Mesenchymal stem cell (in vitro differentiated cells and primary cell): ENCODE results near the gene HDAC4.
"Not testable (repeated sequence)": the region's sequence is repeated elsewhere in the genome, so short reads cannot be mapped to it uniquely, and the experiment has no call there.

ENCODE experiments used
- DNase-seq: peaks from one replicate; pipeline ENCODE4 v3.0.0-alpha.2; 2013
- H2AFZ ChIP-seq: one replicate; pipeline ENCODE4 v1.6.1; 2013; ENCODE audit warnings: low read depth, mild to moderate bottlenecking, control low read depth, inconsistent platforms, low read length, moderate library complexity
- H2AK5ac ChIP-seq: 2 replicates; pipeline ENCODE4 v1.6.1; 2013; ENCODE audit warnings: low read length, moderate library complexity, mild to moderate bottlenecking, inconsistent platforms; ENCODE audit not compliant: severe bottlenecking
- H2BK120ac ChIP-seq: one replicate; pipeline ENCODE4 v1.6.1; 2013; ENCODE audit warnings: low read depth, mild to moderate bottlenecking, inconsistent platforms, low read length, moderate library complexity
- H2BK12ac ChIP-seq, 2 experiments: one replicate each; pipeline ENCODE4 v1.6.1; 2013; ENCODE audit warnings: inconsistent platforms in 2 of 2, low read length in 2 of 2, mild to moderate bottlenecking in 2 of 2, moderate library complexity in 2 of 2, control low read depth in 1 of 2
- H2BK15ac ChIP-seq: one replicate; pipeline ENCODE4 v1.6.1; 2013; ENCODE audit warnings: mild to moderate bottlenecking, low read depth, inconsistent platforms; ENCODE audit not compliant: poor library complexity, severe bottlenecking
- H2BK5ac ChIP-seq: 2 replicates; pipeline ENCODE4 v1.6.1; 2013; ENCODE audit warnings: low read depth, mild to moderate bottlenecking, low read length, control low read depth, inconsistent platforms; ENCODE audit not compliant: poor library complexity, severe bottlenecking
- H3K14ac ChIP-seq, 2 experiments: one replicate each; pipeline ENCODE4 v1.6.1; 2013; ENCODE audit warnings: inconsistent platforms in 2 of 2, low read length in 2 of 2, control low read depth in 1 of 2, mild to moderate bottlenecking in 1 of 2, moderate library complexity in 1 of 2
- H3K18ac ChIP-seq, 2 experiments: one replicate each; pipeline ENCODE4 v1.6.1; 2013; ENCODE audit warnings: inconsistent platforms in 2 of 2, low read length in 2 of 2, control low read depth in 1 of 2, low read depth in 1 of 2, mild to moderate bottlenecking in 1 of 2
- H3K23ac ChIP-seq, 2 experiments: one replicate each; pipeline ENCODE4 v1.6.1; 2013; ENCODE audit warnings: inconsistent platforms in 2 of 2, low read length in 2 of 2, mild to moderate bottlenecking in 2 of 2, moderate library complexity in 2 of 2, control low read depth in 1 of 2
- H3K27ac ChIP-seq: 2 replicates; pipeline ENCODE4 v1.5.1; 2013; ENCODE audit warnings: mild to moderate bottlenecking, moderate library complexity, low read length, control low read depth, inconsistent platforms; ENCODE audit not compliant: poor library complexity, severe bottlenecking
- H3K27me3 ChIP-seq, 2 experiments: 2 replicates each; pipeline versions ENCODE4 v1.6.1 to v1.7.0; 2013; ENCODE audit warnings: low read length in 2 of 2, mild to moderate bottlenecking in 2 of 2, moderate library complexity in 2 of 2, control low read depth in 1 of 2, inconsistent platforms in 1 of 2; ENCODE audit not compliant: control insufficient read depth in 1 of 2, insufficient read depth in 1 of 2
- H3K36me3 ChIP-seq, 2 experiments: 2 replicates each; pipeline versions ENCODE4 v1.6.1 to v1.7.0; 2013; ENCODE audit warnings: low read length in 2 of 2, control low read depth in 1 of 2, inconsistent platforms in 1 of 2, low read depth in 1 of 2, mild to moderate bottlenecking in 1 of 2; ENCODE audit not compliant: insufficient read depth in 2 of 2, control insufficient read depth in 1 of 2
- H3K4ac ChIP-seq, 2 experiments: one replicate each; pipeline ENCODE4 v1.6.1; 2013; ENCODE audit warnings: inconsistent platforms in 2 of 2, low read length in 2 of 2, mild to moderate bottlenecking in 2 of 2, moderate library complexity in 2 of 2, control low read depth in 1 of 2, low read depth in 1 of 2
- H3K4me1 ChIP-seq: 2 replicates; pipeline ENCODE4 v1.6.1; 2013; ENCODE audit warnings: low read depth, low read length, control low read depth; ENCODE audit not compliant: control insufficient read depth, insufficient read depth
- H3K4me2 ChIP-seq: 2 replicates; pipeline ENCODE4 v1.6.1; 2013; ENCODE audit warnings: low read length, mild to moderate bottlenecking, inconsistent platforms; ENCODE audit not compliant: poor library complexity, severe bottlenecking
- H3K4me3 ChIP-seq, 2 experiments: 2 replicates each; pipeline versions ENCODE4 v1.5.1 to v1.7.0; 2013; ENCODE audit warnings: low read length in 2 of 2, mild to moderate bottlenecking in 2 of 2, control low read depth in 1 of 2, low read depth in 1 of 2; ENCODE audit not compliant: insufficient read depth in 1 of 2
- H3K79me1 ChIP-seq: replicated peaks from 2 replicates; pipeline ENCODE4 v1.6.1; 2013; ENCODE audit warnings: mild to moderate bottlenecking, control low read depth, low read length, inconsistent platforms; ENCODE audit not compliant: poor library complexity, severe bottlenecking
- H3K9ac ChIP-seq: 2 replicates; pipeline ENCODE4 v1.7.0; 2013; ENCODE audit warnings: mild to moderate bottlenecking, low read length, moderate library complexity
- H3K9me3 ChIP-seq: 2 replicates; pipeline ENCODE4 v1.7.0; 2013; ENCODE audit warnings: mild to moderate bottlenecking, low read length; ENCODE audit not compliant: control insufficient read depth
- H4K8ac ChIP-seq: one replicate; pipeline ENCODE4 v1.6.1; 2013; ENCODE audit warnings: inconsistent platforms, mild to moderate bottlenecking, low read length, moderate library complexity
- H4K91ac ChIP-seq: one replicate; pipeline ENCODE4 v1.6.1; 2013; ENCODE audit warnings: mild to moderate bottlenecking, low read length, inconsistent platforms
- WGBS: methylation state at CpG from one replicate; pipeline ENCODE4 v1.1.7; 2013; ENCODE audit warnings: mixed read lengths; 5-methylcytosine and 5-hydroxymethylcytosine counted together

HDAC4 gene

DNA sequence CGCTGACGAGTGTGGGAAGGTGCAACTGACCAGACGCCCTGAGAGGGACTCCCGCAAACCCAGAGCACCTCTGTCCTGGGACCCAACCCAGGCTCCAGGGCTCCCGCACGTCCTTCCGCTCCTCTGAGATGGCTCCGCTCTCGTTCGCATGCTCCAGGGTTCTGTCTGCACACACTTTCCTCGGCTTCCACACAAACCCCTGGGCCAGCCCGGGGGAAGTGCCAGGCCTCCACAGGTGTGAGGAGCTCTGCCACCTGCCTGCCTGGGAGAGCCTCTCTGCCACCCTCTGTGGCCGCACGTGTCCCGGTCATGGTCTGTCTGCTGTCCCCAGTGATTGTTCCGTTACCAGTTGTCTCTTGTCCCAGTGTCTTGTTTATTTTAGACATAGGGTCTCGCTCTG is 222.9 kb downstream of the HDAC4 start:
- peaks cover 3% of the 10 kb centered on the region for H3K4me1 ChIP-seq
- H3K79me1 ChIP-seq: peaks cover 16% of the 10 kb centered on the region
- no peak overlapping the region for H2BK120ac ChIP-seq
- no peak overlapping the region for H2AK5ac ChIP-seq
- no peak overlapping the region for H3K4me2 ChIP-seq
- H2BK12ac ChIP-seq: no peak overlapping the region
- H4K91ac ChIP-seq: no peak overlapping the region
- no peaks in the 10 kb centered on the region for H3K27me3 ChIP-seq
- no peak overlapping the region for H3K14ac ChIP-seq
- no peak overlapping the region for H3K9ac ChIP-seq
- H2BK15ac ChIP-seq: no peak overlapping the region
- H3K18ac ChIP-seq: no peak overlapping the region
- peaks cover 21% of the 10 kb centered on the region for H3K9me3 ChIP-seq
- H3K23ac ChIP-seq: no peak overlapping the region
- no peak for DNase-seq
- 98% methylated on average over 16 of the region's 17 CpGs for WGBS
- H3K4me3 ChIP-seq: no peak overlapping the region
- H3K36me3 ChIP-seq: peaks cover 21 to 58% of the 10 kb centered on the region in 2 experiments
- H2AFZ ChIP-seq: no peak overlapping the region
- no peak overlapping the region for H3K27ac ChIP-seq
- H2BK5ac ChIP-seq: no peak overlapping the region
- H3K4ac ChIP-seq: no peak overlapping the region
- H4K8ac ChIP-seq: no peak overlapping the region

DNA sequence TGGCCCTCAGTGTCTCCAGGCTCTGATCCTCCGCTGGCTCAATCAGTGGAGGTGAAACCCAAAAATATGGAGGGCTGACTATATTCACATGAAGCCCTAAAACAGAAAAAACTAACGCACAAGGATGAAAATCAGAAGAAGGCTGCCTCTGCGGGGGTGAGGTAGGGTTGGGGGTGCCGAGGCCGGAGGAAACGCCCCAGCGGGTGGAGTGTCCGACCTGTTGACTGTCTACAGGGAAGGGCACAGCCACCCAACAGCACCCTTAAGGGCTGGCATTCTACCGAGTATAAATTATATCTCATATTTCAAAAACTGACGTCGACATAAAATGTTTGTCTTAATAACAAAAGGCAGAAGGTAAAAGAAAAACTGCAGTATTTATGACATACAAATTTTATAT is 223.5 kb downstream of the HDAC4 start:
- H3K9ac ChIP-seq: no peak overlapping the region
- no peak overlapping the region for H3K27ac ChIP-seq

DNA sequence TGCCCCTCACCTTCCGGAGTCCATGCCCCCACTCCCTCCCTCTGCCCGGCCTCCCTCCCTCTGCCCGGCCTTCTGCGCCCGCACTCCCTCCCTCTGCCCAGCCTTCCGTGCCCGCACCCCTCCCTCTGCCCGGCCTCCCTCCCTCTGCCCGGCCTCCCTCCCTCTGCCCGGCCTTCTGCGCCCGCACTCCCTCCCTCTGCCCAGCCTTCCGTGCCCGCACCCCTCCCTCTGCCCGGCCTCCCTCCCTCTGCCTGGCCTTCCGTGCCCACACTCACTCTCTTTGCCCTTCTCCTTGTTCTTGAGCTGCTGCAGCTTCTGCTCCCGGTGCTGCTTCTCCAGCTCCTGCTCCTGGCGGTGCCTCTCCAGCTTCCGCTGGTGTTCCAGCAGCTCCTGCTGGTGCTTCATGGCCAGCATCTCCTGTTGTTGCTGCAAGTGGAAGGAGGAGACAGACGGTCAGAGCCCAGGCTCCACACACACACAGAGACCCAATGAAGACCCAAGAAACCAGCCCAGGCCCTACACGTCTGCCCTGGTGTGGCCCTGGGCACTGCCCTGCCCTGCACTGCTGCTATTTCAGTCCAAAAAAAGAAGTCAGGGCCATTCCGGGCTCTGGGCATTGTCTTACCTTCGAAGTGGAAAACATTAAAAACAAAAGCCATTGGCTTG is 224.5 kb downstream of the HDAC4 start:
- peaks cover 16% of the 10 kb centered on the region for H3K79me1 ChIP-seq
- H2BK5ac ChIP-seq, H3K18ac ChIP-seq, H3K14ac ChIP-seq, H3K4ac ChIP-seq, H2BK15ac ChIP-seq, H3K27ac ChIP-seq, H2BK12ac ChIP-seq, DNase-seq, H3K23ac ChIP-seq, H3K4me2 ChIP-seq, H3K9ac ChIP-seq, H2AK5ac ChIP-seq, H4K8ac ChIP-seq, H3K27me3 ChIP-seq, H2AFZ ChIP-seq, H2BK120ac ChIP-seq, H3K4me1 ChIP-seq: not testable (repeated sequence)
- H3K4me3 ChIP-seq: peak overlapping the region in 1 of 2 experiments; percentile 21
- 92% methylated on average over 23 of the region's 23 CpGs for WGBS
- H3K36me3 ChIP-seq: peaks cover 21 to 55% of the 10 kb centered on the region in 2 experiments
- H4K91ac ChIP-seq: peak overlapping the region; percentile 35
- H3K9me3 ChIP-seq: peaks cover 37% of the 10 kb centered on the region

More for the DNA sequence above, 223.5 kb downstream of the HDAC4 start:
- H3K9me3 ChIP-seq: peaks cover 27% of the 10 kb centered on the region
- H3K79me1 ChIP-seq: peaks cover 16% of the 10 kb centered on the region
- DNase-seq: no peak
- H2BK15ac ChIP-seq: no peak overlapping the region
- H2BK5ac ChIP-seq: no peak overlapping the region
- no peak overlapping the region for H3K18ac ChIP-seq
- peaks cover 21 to 58% of the 10 kb centered on the region in 2 experiments for H3K36me3 ChIP-seq
- no peak overlapping the region for H4K8ac ChIP-seq
- H2AFZ ChIP-seq: no peak overlapping the region
- H3K4me3 ChIP-seq: no peak overlapping the region
- H2BK12ac ChIP-seq: no peak overlapping the region
- H2BK120ac ChIP-seq: no peak overlapping the region
- H3K4me2 ChIP-seq: no peak overlapping the region
- WGBS: 98% methylated on average over 10 of the region's 11 CpGs
- no peak overlapping the region for H3K14ac ChIP-seq
- no peak overlapping the region for H4K91ac ChIP-seq
- no peak overlapping the region for H2AK5ac ChIP-seq
- H3K23ac ChIP-seq: no peak overlapping the region
- H3K4me1 ChIP-seq: peaks cover 3% of the 10 kb centered on the region
- no peaks in the 10 kb centered on the region for H3K27me3 ChIP-seq
- no peak overlapping the region for H3K4ac ChIP-seq

DNA sequence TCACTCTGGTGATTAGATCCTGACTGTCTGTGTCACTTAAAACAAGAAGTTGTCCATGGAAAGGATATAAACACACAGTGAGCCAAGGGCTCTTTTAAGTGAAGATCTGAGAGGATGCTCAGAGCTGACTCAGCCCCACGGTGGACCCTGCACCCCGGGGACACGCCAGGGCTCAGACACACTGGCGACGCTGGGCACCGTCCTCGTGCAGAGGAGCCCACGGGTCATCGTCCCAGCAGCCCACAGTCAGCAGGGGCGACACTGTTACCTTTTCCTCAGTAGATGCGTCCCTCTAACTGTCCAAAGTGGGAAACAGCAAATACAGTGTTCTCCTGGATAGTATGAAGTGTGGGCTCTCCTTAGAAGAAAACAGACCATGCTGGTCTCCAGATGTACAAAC is 225.6 kb downstream of the HDAC4 start:
- Histone ChIP-seq H3K36me3 (peaks cover 28 to 48% of the 10 kb centered on the region in 2 experiments), H4K8ac (no peak overlapping the region), H2BK12ac (no peak overlapping the region), H3K14ac (no peak overlapping the region), H3K4me3 (no peak overlapping the region), H3K9me3 (peaks cover 47% of the 10 kb centered on the region), H3K79me1 (peaks cover 18% of the 10 kb centered on the region), H3K4ac (no peak overlapping the region), H3K4me1 (peaks cover 3% of the 10 kb centered on the region), H3K27me3 (no peaks in the 10 kb centered on the region), H4K91ac (no peak overlapping the region), H3K4me2 (no peak overlapping the region), H3K23ac (no peak overlapping the region), H3K18ac (no peak overlapping the region), H2BK5ac (no peak overlapping the region), H2AK5ac (no peak overlapping the region), H3K9ac (no peak overlapping the region), H2BK120ac (no peak overlapping the region), H2AFZ (no peak overlapping the region), H2BK15ac (no peak overlapping the region), H3K27ac (no peak overlapping the region)
- 95% methylated on average over 11 of the region's 11 CpGs for WGBS
- no peak for DNase-seq
